HG03039 (cell line): ENCODE measurements around the gene OR6B3.

Source experiments
- ATAC-seq: cut with Tn5 transposase; IDR thresholded peaks from one replicate; pipeline ENCODE4 v1.9.1; 2021; ENCODE audit warnings: mild to moderate bottlenecking, moderate library complexity; ENCODE audit not compliant: unreplicated experiment

OR6B3 gene

DNA sequence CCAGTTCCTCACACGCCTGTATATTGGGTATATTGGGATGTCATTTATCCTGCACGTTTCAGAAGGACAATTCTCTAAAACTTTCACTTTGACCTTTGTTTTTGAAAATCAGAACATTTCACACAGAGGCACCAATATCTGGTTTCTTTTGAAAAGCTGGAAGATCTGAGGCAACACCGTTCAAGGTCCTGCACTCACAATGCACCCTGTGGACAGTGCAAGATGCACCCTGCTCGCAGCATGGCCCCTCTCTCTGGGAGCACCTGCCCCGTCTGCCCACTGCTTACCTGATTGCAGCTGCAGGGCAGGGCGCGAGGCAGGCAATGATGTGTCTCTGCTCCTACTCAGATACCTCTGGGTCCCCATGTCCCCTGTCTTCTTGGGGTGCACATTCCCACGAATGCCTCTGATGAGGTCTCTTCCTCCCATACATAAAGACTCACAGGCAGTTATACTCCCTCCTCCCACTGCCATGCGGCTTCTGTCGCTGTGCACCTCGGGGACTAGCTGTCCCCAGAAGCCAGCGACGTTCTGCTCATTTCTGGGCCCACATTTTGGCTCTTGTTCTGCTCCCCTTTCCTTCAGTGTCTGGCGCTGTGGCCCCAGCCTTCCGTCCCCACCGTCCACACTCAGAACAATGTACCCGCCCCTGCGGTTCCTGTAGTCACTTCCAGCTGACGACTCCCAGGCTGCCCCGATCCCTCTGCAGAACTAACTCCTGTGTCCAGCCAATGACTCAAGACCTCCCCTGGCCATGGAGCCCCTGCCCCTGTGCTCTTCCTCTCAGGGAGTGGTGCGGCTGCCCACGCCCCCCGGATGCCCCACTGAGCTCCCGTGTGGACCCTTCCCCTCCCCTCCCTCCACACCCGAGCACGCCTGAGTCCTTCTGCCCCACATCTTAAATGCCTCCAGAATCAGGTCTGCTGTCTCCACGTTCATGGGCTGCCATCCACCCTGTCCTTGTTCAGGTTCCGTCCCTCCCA, at the start of gene OR6B3:
TSS of gene OR6B3 (minus strand) at position 349 of the 983 bp plus-strand sequence.
- ATAC-seq, result no peak

DNA sequence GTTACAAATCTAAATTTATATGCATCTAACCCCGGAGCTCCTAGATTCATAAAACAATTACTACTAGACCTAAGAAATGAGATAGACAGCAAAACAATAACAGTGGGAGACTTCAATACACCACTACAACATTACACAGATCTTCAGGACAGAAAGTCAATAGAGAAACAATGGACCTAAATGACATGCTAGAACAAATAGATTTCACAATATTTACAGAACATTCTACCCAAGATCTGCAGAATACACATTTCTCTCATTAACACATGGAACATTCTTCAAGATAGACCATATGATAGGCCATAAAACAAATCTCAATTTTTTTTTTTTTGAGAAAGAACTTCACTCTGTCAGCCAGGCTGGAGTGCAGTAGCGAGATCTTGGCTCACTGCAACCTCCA, 45.0 kb upstream of the OR6B3 start:
- ATAC-seq, result no peak

DNA sequence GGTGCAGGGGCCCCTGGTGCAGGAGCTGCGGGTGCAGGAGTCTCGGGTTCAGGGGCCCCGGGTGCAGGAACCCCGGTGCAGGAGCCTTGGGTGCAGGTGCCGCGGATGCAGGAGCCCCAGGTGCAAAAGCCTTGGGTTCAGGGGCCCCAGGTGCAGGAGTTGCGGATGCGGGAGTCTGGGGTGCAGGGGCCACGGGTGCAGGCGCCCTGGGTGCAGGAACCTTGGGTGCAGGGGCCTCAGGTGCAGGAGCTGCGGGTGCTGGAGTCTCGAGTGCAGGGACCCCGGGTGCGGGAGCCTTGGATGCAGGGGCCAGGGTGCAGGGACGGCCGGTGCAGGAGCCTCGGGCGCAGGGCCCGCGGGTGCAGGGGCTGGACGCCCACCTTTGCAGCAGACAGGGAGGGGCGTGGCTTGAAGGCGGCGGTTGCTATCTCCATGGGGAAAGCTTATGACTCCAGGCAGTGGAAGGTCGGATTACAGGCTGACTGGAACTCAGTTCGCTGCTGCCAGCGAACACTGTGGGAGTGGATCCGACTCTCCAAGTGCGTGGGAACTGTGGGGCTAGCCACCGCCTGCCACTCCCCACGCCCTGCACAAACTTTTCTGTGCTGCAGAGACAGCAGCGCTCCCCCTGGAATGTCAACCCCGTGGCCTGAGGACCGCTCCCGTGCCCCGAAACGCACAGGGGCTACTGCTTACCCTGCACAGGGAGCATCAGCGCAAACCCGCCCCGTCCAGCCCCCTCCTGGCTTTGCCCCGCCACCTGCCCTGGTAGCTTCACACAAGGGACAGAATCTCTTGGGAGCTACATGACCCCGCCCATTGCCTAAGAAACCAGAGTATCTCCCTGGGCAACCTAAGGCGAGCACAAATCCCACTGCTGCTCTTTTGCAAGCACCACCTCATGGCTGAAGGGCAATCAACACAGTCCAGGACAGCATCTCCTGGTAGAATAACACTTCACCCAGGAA, 42.5 kb upstream of the OR6B3 start:
- no peak for ATAC-seq

DNA sequence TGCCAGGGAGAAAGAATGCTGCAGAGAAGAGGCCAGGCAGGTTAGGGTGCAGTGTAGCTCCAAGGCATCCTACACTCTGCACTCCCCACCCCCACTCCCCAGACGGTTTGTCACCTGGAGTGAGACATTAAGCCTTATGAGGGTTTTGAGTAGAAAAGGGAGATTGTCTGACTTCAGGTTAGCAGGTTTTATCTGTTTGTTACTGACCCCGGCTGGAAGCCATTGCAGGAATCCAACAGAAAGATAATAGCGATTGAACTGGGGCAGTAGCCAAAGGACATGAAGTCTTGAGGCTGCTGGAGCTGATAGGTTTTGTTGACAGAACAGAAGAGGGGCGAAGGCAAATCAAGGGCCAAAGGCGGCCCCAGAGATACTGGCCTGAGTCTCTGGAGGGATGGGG, 36.0 kb upstream of the OR6B3 start:
- ATAC-seq, result no peak

DNA sequence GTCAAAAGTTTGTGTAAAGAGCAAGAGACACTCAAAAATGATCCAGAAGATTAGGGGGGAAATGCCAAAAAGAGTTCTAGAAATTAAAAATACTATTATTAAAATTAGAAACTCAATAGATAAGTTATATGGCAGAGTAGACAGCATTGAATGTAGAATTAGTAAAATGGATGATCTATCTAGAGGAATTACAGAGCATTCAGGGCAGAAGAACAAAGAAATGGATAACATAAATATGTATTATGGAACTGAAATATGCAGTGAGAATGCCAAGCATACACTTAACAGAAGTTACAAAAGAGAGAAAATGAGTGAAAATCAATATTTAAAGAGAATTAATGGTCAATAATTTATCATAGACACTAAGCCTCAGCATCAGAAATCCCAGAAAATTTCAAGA, 33.2 kb upstream of the OR6B3 start:
- no peak for ATAC-seq

DNA sequence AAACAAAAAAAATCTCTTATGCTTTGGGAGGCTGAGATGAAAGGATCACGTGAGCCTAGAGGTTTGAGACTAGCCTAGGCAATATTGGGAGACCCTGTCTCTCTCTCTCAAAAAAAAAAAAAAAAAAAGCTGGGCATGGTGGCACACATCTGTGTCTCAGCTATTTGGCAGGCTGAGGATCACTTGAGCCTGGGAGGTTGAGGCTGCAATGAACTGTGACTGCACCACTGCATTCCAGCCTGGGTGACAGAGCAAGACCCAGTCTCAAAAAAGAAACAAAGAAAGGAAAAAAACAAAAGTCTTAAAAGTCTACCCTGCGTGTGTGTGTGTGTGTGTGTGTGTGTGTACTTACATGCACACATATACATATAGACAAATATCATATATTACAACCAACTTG, 25.3 kb upstream of the OR6B3 start:
- no peak for ATAC-seq

DNA sequence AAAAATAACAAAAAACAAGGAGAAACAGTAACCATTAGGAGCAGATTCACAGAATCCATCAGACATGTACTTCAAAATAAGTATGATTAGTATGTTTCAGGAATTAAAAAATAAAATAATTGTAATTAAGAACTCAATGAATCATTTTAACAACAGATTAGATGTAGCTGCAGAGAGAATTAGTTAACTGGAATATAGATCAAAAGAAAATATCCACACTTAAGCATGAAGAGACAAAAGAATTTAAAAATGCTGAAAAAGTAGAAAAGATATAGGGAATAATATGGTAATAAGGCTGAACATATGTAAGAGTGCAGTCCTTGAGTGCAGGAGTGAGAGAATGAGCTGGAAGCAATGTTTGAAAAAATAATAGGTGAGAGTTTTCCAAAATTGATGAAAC, 24.1 kb upstream of the OR6B3 start:
- ATAC-seq, result no peak

DNA sequence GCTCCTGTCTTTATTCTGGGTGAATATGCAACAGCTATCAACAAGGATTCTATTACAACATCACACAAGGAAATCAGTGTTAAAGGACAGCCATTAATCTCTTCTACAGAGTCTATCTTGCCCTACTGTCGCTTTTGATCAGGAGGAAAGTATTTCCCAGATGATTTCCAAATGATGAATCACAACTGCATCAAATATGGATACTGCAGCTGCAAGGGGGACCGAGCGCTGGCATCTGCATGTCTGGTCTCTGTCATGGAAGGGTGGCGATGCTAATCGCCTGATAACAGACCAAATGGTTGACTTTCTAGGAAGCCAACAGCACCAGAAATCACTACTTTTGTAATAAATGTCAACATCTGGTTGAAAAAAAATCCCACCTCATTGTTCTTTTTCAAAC, 21.2 kb upstream of the OR6B3 start:
- no peak for ATAC-seq

DNA sequence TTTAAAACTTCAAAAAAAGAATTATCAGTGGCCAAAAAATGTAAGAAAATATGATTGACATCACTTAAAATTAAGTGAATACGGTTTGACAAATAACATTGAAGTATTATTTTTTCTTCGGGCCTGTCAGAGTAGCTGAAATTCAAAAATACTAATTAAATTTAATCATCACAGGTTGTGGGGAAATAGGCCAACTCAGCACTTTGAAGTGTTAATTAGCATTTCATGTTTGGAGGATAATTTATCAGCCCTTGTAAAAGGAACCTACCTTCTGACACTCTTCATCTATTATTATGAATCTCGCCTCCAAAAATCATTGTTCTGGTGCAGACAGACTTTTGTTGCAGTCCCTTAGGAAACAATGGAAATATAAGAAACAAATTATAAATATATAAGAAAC, 17.6 kb upstream of the OR6B3 start:
- ATAC-seq, result no peak

DNA sequence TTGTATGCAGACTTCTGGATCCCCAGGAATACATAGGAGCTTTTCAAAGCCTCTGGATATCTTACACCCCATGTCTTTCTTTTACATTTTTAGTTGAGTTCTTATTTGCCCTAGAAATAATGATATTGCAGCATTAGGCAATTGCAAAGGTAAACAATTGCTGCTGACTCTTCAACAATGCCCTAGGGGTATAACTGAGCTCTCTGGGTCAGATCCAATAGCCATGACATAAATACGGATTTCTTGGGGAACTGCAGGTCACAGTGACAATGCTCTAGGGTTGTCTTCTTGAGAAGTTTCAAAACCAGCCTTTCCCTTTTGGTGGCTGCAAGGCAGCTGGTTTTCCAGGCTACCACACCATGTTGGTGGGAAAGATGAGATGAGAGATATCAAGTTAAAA, 16.5 kb upstream of the OR6B3 start:
- no peak for ATAC-seq

DNA sequence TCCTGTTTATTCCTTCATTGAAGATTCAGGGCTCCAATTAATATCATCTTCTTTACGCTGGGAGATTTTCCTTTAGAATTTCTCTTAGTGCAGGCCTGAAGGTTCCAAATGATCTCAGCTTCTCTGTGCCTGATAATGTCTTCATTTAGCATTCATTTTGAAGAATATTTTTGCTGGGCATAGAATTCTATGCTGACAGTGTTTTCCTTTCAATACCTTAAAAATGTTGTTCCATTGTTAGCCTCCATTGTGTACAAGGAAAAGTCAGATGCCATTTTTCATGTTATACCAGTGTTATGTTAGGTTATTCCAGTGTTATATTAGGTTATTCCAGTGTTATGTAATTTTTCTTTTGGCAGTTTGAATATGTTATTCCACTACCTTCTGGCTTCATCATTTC, 14.9 kb upstream of the OR6B3 start:
- no peak for ATAC-seq

DNA sequence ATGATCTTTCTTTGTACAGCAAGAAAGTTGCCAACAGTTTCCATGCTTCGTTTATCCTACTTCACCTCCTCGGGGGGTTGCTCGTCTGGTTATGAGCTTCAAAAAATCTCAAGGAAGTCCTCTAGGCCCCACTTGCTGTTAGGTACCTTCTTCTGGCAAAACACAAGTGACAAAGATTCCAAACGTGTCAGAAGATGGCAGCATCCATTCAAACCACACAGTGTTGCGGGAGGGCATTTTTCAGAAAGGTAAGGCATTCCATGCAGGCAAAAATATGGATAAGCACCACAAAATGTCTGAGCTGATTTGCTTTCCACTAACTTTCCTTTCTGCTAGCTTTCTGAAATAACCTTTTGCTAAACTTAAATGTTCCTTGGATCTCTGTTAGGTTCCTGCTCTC, 13.2 kb upstream of the OR6B3 start:
- ATAC-seq, result no peak

DNA sequence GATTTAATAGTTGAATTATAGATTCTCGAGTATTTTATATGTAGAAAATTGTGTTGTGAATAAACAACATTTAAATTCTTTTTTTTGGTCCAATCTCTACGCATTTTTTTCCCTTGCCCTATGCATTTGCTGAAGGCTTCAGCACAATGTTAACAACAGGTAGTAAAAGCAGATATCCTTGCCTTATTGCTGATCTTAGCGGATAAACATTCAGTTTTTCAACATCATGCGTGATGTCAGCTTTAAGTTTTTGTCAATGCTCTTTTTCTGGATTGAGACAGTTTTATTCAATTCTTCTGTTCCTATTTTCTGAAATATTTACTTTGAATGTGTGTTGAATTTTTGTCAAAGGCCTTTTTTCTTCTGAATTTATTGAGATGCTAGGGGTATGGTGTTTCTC, 11.6 kb upstream of the OR6B3 start:
- ATAC-seq, result no peak

DNA sequence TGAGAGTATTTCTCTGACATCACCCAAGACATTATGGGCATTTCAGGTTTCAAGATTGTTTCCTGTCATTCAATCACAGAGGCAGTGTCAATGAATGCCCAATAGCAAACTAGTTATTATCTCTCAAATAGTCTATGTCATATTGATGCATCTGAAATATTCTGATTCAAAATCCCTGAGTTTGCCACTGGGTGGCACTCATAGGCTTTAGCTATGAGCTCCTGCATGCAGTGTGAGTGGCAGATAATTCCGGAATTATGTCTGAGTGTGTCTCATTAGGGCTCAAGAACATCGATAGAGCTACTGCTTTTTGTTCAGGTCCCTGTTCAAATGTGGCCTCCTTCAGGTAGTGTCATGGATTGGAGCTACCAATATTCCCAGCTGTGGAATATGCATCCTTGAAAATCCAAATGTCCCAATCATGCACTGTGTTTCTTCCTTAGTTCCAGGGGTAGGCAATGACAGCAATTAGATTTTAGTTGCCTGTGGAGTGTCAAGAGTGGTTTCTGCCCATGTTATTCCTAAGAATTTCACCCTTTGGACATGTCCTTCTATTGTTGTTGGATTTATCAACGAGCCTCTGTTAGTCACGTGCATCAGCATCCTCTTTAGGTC, 7.8 kb upstream of the OR6B3 start:
- ATAC-seq, result no peak

DNA sequence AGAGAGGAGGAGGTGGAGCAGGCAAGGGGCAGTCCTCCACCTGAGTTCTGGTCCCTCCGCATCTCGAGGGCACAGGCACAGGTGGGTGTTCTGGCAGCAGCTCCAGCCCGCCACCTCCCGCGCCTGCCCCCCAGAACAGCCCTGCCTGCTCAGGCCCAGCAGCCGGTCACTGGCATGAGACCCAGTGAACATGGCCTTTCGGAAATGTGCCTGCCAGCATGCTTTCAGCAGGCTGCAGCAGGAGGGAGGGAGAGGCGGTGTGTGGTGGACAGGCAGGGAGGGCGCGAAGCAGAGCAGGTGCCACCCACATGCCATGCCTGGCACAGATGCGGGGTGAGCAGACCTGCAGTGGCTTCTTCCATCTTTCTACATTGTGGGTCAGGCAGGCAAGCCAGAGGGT, 3.4 kb upstream of the OR6B3 start:
- no peak for ATAC-seq

DNA sequence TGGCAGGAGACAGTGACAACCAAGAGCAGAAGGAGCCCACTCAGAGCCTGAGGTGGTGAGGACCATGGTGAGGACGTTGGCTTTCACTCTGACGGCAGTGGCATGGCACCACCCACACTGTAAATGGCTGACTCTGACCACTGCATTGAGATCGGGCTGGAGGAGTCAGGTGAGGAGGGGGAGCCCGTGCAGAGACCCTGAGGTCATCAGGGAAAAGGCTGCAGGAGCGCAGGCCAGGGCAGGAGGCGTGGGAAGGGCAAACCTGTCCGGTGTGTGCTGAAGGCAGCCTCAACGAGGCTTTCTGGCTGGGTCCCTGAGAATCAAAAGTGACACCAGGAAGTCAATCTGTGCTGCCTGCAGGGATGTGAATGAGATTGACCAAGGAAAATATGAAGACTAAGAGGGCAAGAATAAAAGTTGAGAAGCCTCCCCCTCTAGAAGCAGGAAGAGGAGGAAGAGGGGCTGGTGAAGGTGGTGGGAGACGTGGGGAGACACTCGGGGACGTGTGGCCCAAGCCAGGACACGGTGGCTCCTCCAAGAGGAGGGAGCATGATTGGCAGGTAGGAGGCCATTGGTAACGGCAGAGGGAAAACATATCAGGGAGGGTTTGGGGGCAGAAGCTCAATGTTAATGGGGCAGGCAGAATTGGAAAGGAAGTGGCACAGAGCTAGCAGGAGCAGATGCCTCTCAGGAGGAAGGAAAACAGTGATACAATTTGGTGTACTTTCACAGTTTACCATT, 2.0 kb upstream of the OR6B3 start:
- no peak for ATAC-seq

DNA sequence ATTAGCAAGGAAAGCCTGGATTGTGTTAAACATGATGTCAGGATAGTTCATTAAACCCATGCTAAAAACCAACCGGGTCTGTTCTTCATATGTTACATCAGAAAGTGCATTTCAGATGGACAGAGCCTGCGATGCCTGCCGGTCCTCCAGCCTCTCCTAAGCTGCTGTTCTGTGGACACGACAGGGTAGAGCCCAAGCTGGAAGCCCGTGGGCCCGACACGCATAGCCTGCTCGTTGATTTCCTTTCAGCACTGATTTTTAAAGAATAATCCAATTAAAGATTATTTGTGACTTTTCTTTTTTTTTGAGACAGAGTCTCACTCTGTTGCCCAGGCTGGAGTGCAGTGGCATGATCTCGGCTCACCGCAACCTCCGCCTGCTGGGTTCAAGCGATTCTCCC, 797 bp downstream of the OR6B3 start:
- ATAC-seq, result no peak

DNA sequence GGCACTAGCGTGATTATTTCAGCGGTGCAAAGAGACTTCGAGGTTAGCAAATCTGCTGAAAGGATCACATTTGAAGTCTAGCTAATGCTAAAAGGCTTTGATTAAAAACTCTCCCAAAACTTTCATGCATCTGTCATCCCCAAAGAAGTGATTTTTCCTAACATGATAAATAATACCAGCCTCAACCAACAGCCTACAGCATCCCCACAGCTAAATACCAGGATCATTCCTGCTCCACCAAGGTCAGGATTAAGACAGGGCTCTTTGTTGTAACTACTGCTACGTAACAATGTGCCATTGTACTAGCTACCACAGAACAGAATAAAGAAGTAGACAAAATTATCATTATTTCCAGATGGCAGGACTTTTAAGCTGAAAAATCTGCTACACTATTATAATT, 1.6 kb downstream of the OR6B3 start:
- no peak for ATAC-seq

DNA sequence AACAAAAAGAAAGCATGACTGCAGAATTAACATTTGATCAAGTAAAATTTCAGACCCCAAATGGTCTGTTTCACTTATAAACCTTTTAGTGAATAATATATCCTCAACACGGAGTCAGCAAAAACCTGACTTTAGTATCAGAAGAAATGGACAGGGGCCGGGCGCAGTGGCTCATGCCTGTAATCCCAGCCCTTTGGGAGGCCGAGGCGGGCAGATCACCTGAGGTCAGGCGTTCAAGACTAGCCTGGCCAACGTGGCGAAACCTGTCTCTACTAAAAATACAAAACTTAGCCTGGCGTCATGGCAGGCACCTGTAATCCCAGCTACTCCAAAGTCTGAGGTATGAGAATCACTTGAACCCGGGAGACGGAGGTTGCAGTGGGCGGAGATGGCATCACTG, 3.0 kb downstream of the OR6B3 start:
- no peak for ATAC-seq

DNA sequence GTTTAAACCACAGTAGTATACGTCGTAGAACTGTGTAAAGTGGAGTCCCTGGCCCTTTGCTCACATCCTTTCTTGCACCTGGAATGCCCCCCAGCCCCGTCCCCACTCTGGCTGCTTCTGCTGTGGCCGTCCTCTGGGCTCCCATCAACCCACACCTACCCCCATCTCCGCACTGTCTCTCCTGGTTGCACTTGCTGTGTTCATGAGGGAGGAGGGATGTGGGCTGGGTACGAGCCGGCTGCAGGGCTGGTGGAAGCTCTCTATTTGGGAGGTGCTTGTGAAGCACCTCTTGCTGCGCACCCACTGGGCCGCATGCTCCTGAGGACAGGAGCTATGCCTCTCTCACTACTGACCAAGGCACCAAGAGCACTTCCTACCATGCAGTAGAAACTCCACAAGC, 5.1 kb downstream of the OR6B3 start:
- ATAC-seq, result no peak

DNA sequence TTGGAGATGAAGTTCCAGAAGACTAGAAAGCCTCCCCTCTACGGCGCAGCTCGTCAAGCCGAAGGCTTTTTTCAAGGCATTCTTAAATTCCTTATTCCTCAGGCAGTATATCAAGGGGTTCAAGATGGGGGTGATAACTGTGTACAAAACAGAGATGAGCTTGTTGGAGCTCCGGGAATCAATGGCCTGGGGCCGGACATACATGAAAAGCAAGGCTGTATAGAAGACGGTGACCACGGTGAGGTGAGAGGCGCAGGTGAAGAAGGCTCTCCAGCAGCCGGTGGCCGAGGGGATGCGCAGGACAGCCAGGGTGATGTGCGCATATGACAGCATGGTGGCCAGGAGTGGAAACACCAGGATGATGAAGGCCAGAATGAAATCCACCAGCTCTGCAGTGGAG, 8.2 kb downstream of the OR6B3 start:
- ATAC-seq, result no peak
